Neural crest cell (in vitro differentiated cells): ENCODE data around the gene SLC12A7. TPM values are rescaled to one million over a fixed set of nuclear protein-coding genes. Genes with fewer than 3 reads are reported as not detected.
A peak's percentile ranks its signal among the peaks of the same experiment; 100 is the strongest.

Source experiments
- DNase-seq: peaks from one replicate; pipeline ENCODE4 v3.0.0; 2021; ENCODE audit warnings: low read depth, mixed read lengths, low spot score
- H3K27ac Mint-ChIP-seq: one replicate; pipeline ENCODE4 v1.8.0; 2021; ENCODE audit warnings: mild to moderate bottlenecking, mixed read lengths; ENCODE audit not compliant: unreplicated experiment
- H3K27me3 Mint-ChIP-seq: 2 replicates; pipeline ENCODE4 v1.8.0; 2021; ENCODE audit warnings: low read depth, mild to moderate bottlenecking, mixed read lengths
- H3K36me3 Mint-ChIP-seq: 2 replicates; pipeline ENCODE4 v1.8.0; 2021; ENCODE audit warnings: low read depth, mild to moderate bottlenecking, mixed read lengths
- H3K4me1 Mint-ChIP-seq: 2 replicates; pipeline ENCODE4 v1.8.0; 2021; ENCODE audit warnings: mixed read lengths
- H3K4me3 Mint-ChIP-seq: one replicate; pipeline ENCODE4 v1.8.0; 2021; ENCODE audit warnings: mild to moderate bottlenecking, mixed read lengths
- H3K9me3 Mint-ChIP-seq: 2 replicates; pipeline ENCODE4 v1.8.0; 2021; ENCODE audit warnings: mixed read lengths
- CTCF ChIP-seq: fragments of 200-600 bp; sonication (generic); conservative IDR thresholded peaks from 2 replicates; pipeline ENCODE4 v1.5.0; 2021; ENCODE audit warnings: antibody characterized with exemption, mild to moderate bottlenecking
- total RNA-seq: library from RNA; stranded (reverse); gene quantifications from 2 replicates; pipeline ENCODE4 v1.2.1, GENCODE V29; 2021

SLC12A7 gene
- total RNA-seq, 1 donor from 2014 or later: 40.7 TPM

GRCh38 chr5:1017056-1017455 lies 94.8 kb downstream of the SLC12A7 start:
- TF ChIP-seq CTCF: no peak
- H3K4me1 Mint-ChIP-seq: peaks cover 11% of the 10 kb centered on the region
- no peak overlapping the region for H3K4me3 Mint-ChIP-seq
- H3K36me3 Mint-ChIP-seq: no peaks in the 10 kb centered on the region
- H3K27ac Mint-ChIP-seq: no peak overlapping the region
- H3K9me3 Mint-ChIP-seq: no peaks in the 10 kb centered on the region
- DNase-seq: no peak
- no peaks in the 10 kb centered on the region for H3K27me3 Mint-ChIP-seq

- no peak for DNase-seq
- Mint-ChIP-seq H3K27ac (no peak overlapping the region), H3K27me3 (peaks cover 3% of the 10 kb centered on the region), H3K4me1 (peaks cover 11% of the 10 kb centered on the region), H3K4me3 (peak overlapping the region; percentile 38), H3K36me3 (no peaks in the 10 kb centered on the region), H3K9me3 (no peaks in the 10 kb centered on the region)
- no peak for TF ChIP-seq CTCF
Observed at GRCh38 chr5:1016476-1016875, 95.4 kb downstream of the SLC12A7 start.

GRCh38 chr5:1016036-1016435 lies 95.8 kb downstream of the SLC12A7 start:
- peaks cover 7% of the 10 kb centered on the region for H3K27me3 Mint-ChIP-seq
- DNase-seq: no peak
- no peaks in the 10 kb centered on the region for H3K9me3 Mint-ChIP-seq
- H3K27ac Mint-ChIP-seq: no peak overlapping the region
- no peaks in the 10 kb centered on the region for H3K36me3 Mint-ChIP-seq
- no peak for TF ChIP-seq CTCF
- no peak overlapping the region for H3K4me3 Mint-ChIP-seq
- peaks cover 15% of the 10 kb centered on the region for H3K4me1 Mint-ChIP-seq

- Mint-ChIP-seq H3K9me3 (no peaks in the 10 kb centered on the region), H3K27ac (no peak overlapping the region)
- no peak for DNase-seq
Observed at GRCh38 chr5:1015507-1015906, 96.4 kb downstream of the SLC12A7 start.

GRCh38 chr5:1014781-1015221 lies 97.1 kb downstream of the SLC12A7 start:
- DNase-seq: no peak
- H3K4me3 Mint-ChIP-seq: no peak overlapping the region
- H3K36me3 Mint-ChIP-seq: no peaks in the 10 kb centered on the region
- TF ChIP-seq CTCF: no peak
- no peak overlapping the region for H3K27ac Mint-ChIP-seq
- peaks cover 20% of the 10 kb centered on the region for H3K27me3 Mint-ChIP-seq
- peaks cover 21% of the 10 kb centered on the region for H3K4me1 Mint-ChIP-seq
- H3K9me3 Mint-ChIP-seq: no peaks in the 10 kb centered on the region

More at GRCh38 chr5:1015507-1015906, 96.4 kb downstream of the SLC12A7 start:
- H3K4me1 Mint-ChIP-seq: peaks cover 17% of the 10 kb centered on the region
- H3K4me3 Mint-ChIP-seq: no peak overlapping the region
- H3K27me3 Mint-ChIP-seq: peaks cover 13% of the 10 kb centered on the region
- TF ChIP-seq CTCF: no peak
- no peaks in the 10 kb centered on the region for H3K36me3 Mint-ChIP-seq

- no peak overlapping the region for H3K4me3 Mint-ChIP-seq
- no peaks in the 10 kb centered on the region for H3K9me3 Mint-ChIP-seq
- TF ChIP-seq CTCF: no peak
- H3K27me3 Mint-ChIP-seq: peaks cover 23% of the 10 kb centered on the region
- H3K4me1 Mint-ChIP-seq: peaks cover 18% of the 10 kb centered on the region
- DNase-seq: no peak
- no peaks in the 10 kb centered on the region for H3K36me3 Mint-ChIP-seq
- H3K27ac Mint-ChIP-seq: no peak overlapping the region
Observed at GRCh38 chr5:1014346-1014745, 97.5 kb downstream of the SLC12A7 start.
